Keratinocyte (primary cell): ENCODE results near the gene C9orf50. TPM values are rescaled to one million over a fixed set of nuclear protein-coding genes. Genes with fewer than 3 reads are reported as not detected.

Source experiments
- DNase-seq: peaks from one replicate; pipeline ENCODE4 v3.0.0-alpha.2; 2011; ENCODE audit warnings: low read depth, missing footprints, low spot score
- FAIRE-seq: peaks from 2 replicates; lab custom pipeline; 2011; peaks lifted over from hg19 to GRCh38; lab: Jason Lieb, UNC
- H2AFZ ChIP-seq: 2 replicates; pipeline ENCODE4 v1.6.0; 2012; ENCODE audit warnings: low read length, control low read depth, inconsistent platforms; ENCODE audit not compliant: control insufficient read depth
- H3K27ac ChIP-seq: 2 replicates; pipeline ENCODE4 v1.5.1; 2011; ENCODE audit warnings: low read length; ENCODE audit not compliant: control insufficient read depth, insufficient read depth
- H3K27me3 ChIP-seq: 3 replicates; pipeline ENCODE4 v1.6.0; 2011; ENCODE audit warnings: low read length; ENCODE audit not compliant: control insufficient read depth, insufficient read depth; ENCODE audit errors: extremely low read depth
- H3K36me3 ChIP-seq, 2 experiments: 2 replicates in 1 of 2; 3 replicates in 1 of 2; pipeline ENCODE4 v1.5.1; 2011; ENCODE audit warnings: low read length in 2 of 2, mild to moderate bottlenecking in 1 of 2; ENCODE audit not compliant: control insufficient read depth in 2 of 2, insufficient read depth in 2 of 2; ENCODE audit errors: extremely low read depth in 1 of 2
- H3K4me1 ChIP-seq: 3 replicates; pipeline ENCODE4 v1.5.1; 2011; ENCODE audit warnings: low read length; ENCODE audit not compliant: control insufficient read depth, insufficient read depth; ENCODE audit errors: extremely low read depth
- H3K4me2 ChIP-seq: 3 replicates; pipeline ENCODE4 v1.6.0; 2011; ENCODE audit warnings: low read depth, low read length; ENCODE audit not compliant: control insufficient read depth, insufficient read depth; ENCODE audit errors: extremely low read depth
- H3K4me3 ChIP-seq, 3 experiments: fragments of 200-600 bp in 1 of 3; sonication (generic) in 1 of 3; 2 replicates in 2 of 3; 3 replicates in 1 of 3; pipeline ENCODE4 v1.5.1; 2011 to 2016; ENCODE audit warnings: low read length in 3 of 3, mild to moderate bottlenecking in 3 of 3, control low read depth in 2 of 3, inconsistent platforms in 1 of 3, low read depth in 1 of 3, mixed read lengths in 1 of 3, mixed run types in 1 of 3, moderate library complexity in 1 of 3; ENCODE audit not compliant: control insufficient read depth in 2 of 3, insufficient read depth in 2 of 3; ENCODE audit errors: extremely low read depth in 1 of 3
- H3K79me2 ChIP-seq: 2 replicates; pipeline ENCODE4 v1.6.0; 2012; ENCODE audit warnings: low read length; ENCODE audit not compliant: control insufficient read depth, insufficient read depth
- H3K9ac ChIP-seq: 3 replicates; pipeline ENCODE4 v1.6.0; 2011; ENCODE audit warnings: low read length; ENCODE audit not compliant: control insufficient read depth, insufficient read depth; ENCODE audit errors: extremely low read depth
- H3K9me1 ChIP-seq: 3 replicates; pipeline ENCODE4 v1.6.0; 2011; ENCODE audit warnings: low read length; ENCODE audit not compliant: control insufficient read depth, insufficient read depth; ENCODE audit errors: extremely low read depth
- H3K9me3 ChIP-seq: 2 replicates; pipeline ENCODE4 v1.5.1; 2012; ENCODE audit warnings: low read depth, low read length; ENCODE audit not compliant: control insufficient read depth
- H4K20me1 ChIP-seq: 3 replicates; pipeline ENCODE4 v1.6.0; 2011; ENCODE audit warnings: low read length; ENCODE audit not compliant: control insufficient read depth, insufficient read depth; ENCODE audit errors: extremely low read depth
- CTCF ChIP-seq, 3 experiments: IDR thresholded peaks in 1 of 3; conservative IDR thresholded peaks in 1 of 3; optimal IDR thresholded peaks in 1 of 3; 2 replicates in 2 of 3; 3 replicates in 1 of 3; pipeline versions ENCODE3 to v1.5.1; 2011; ENCODE audit warnings: low read length in 3 of 3, mild to moderate bottlenecking in 3 of 3, moderate library complexity in 2 of 3, control low read depth in 1 of 3, inconsistent platforms in 1 of 3; ENCODE audit not compliant: insufficient read depth in 2 of 3; ENCODE audit errors: extremely low read depth in 1 of 3
- EZH2 ChIP-seq: IDR thresholded peaks from one replicate; pipeline ENCODE4 v1.6.1; 2012; ENCODE audit warnings: inconsistent platforms, mild to moderate bottlenecking, low read length, moderate library complexity
- dilution Hi-C: fragments of 300-500 bp; cut with MboI; formaldehyde crosslinking; loops from one replicate; pipeline ENCODE4 v1.7.0; 2020; ENCODE audit warnings: low sequenced_read_pairs; ENCODE audit not compliant: extremely low pct_ligation_motif_present
- polyA plus RNA-seq, 5 experiments: library from polyadenylated mRNA; depleted of rRNA in 3 of 5; stranded (reverse) in 3 of 5; stranded (forward) in 1 of 5; unstranded in 1 of 5; fragments of >200 nt; gene quantifications; 1 replicate in 1 of 5; 2 replicates in 3 of 5; 3 replicates in 1 of 5; pipeline versions ENCODE4 v1.2.1 to v1.2.3, GENCODE V29; 2011 to 2012; ENCODE audit warnings: missing spikeins in 2 of 5, low read depth in 1 of 5, low replicate concordance in 1 of 5

C9orf50 gene
- polyA plus RNA-seq, 1 donor (not counting 4 experiments of a cell fraction or from before 2014, with no cell fraction given), result not detected

GRCh38 chr9:129562514-129562913 is 58.4 kb downstream of the C9orf50 start:
- FAIRE-seq, result no peak
- Histone ChIP-seq H4K20me1 (no peaks in the 10 kb centered on the region), H3K36me3 (no peaks in the 10 kb centered on the region), H2AFZ (no peak overlapping the region), H3K9me1 (no peaks in the 10 kb centered on the region), H3K9ac (no peak overlapping the region), H3K27me3 (no peaks in the 10 kb centered on the region), H3K79me2 (no peaks in the 10 kb centered on the region), H3K27ac (no peak overlapping the region), H3K4me1 (no peaks in the 10 kb centered on the region), H3K4me2 (no peak overlapping the region), H3K9me3 (no peaks in the 10 kb centered on the region), H3K4me3 (no peak overlapping the region)
- DNase-seq, result no peak
- dilution Hi-C loops, result no loop called here
- TF ChIP-seq EZH2 (no peak), CTCF (optimal IDR thresholded peaks at IDR 0.05 in 1 of 3, IDR thresholded peaks at IDR 0.05 in 1 of 3, conservative IDR thresholded peaks at IDR 0.05 in 1 of 3; ENCODE audit: extremely low read depth in 1 of 3, insufficient read depth in 2 of 3, low read length in 3 of 3) (no peak)

Other genes starting within 250 kb of the C9orf50 start
- gene NTMT1, start 5.1 kb upstream of the C9orf50 start, polyA plus RNA-seq, result 46.0 to 50.2 TPM (median 48.2 TPM) in 3 replicates
- 16.3 to 23.8 TPM (median 23.7 TPM) in 3 replicates for gene ASB6, start 21.1 kb upstream of the C9orf50 start, polyA plus RNA-seq
- gene PRRX2, start 44.5 kb upstream of the C9orf50 start, polyA plus RNA-seq, result 0.06 to 0.19 TPM in 2 of 3 replicates, not detected in the other
- gene PTGES, start 131.9 kb upstream of the C9orf50 start, polyA plus RNA-seq, result 16.3 to 34.1 TPM (median 19.7 TPM) in 3 replicates
- gene TOR1B, start 182.1 kb upstream of the C9orf50 start, polyA plus RNA-seq, result 24.2 to 26.5 TPM (median 26.3 TPM) in 3 replicates
- gene TOR1A, start 203.0 kb upstream of the C9orf50 start, polyA plus RNA-seq, result 60.6 to 76.1 TPM (median 61.5 TPM) in 3 replicates
- 37.4 to 69.9 TPM (median 66.5 TPM) in 3 replicates for gene C9orf78, start 214.2 kb upstream of the C9orf50 start, polyA plus RNA-seq
- 6.4 to 10.0 TPM (median 9.1 TPM) in 3 replicates for gene USP20, start 214.4 kb upstream of the C9orf50 start, polyA plus RNA-seq